VCaP (cell line): ENCODE measurements around the gene MMP23B.
"Not testable (repeated sequence)": the region's sequence is repeated elsewhere in the genome, so short reads cannot be mapped to it uniquely, and the experiment has no call there.

Experiments
- H3K27ac ChIP-seq: fragments of 450-650 bp; 2 replicates; pipeline ENCODE4 v1.5.1; 2017
- CTCF ChIP-seq: fragments of 450-650 bp; conservative IDR thresholded peaks from 2 replicates; pipeline ENCODE4 v1.5.1; 2017; ENCODE audit warnings: mild to moderate bottlenecking, moderate library complexity

The MMP23B gene

GRCh38 chr1:1665815-1666251, 33.9 kb downstream of the MMP23B start:
- no peak overlapping the region for H3K27ac ChIP-seq
- TF ChIP-seq CTCF, result peak; percentile 64

- no peak for TF ChIP-seq CTCF
- no peak overlapping the region for H3K27ac ChIP-seq
Measured at GRCh38 chr1:1666526-1666925, 34.6 kb downstream of the MMP23B start.

GRCh38 chr1:1669468-1670440, 37.8 kb downstream of the MMP23B start:
- H3K27ac ChIP-seq, result no peak overlapping the region
- no peak for TF ChIP-seq CTCF

GRCh38 chr1:1670866-1671265, 38.9 kb downstream of the MMP23B start:
- TF ChIP-seq CTCF, result no peak
- no peak overlapping the region for H3K27ac ChIP-seq

- H3K27ac ChIP-seq, result no peak overlapping the region
Measured at GRCh38 chr1:1671365-1672119, 39.6 kb downstream of the MMP23B start.

GRCh38 chr1:1672181-1672965, 40.4 kb downstream of the MMP23B start:
- no peak for TF ChIP-seq CTCF
- H3K27ac ChIP-seq, result no peak overlapping the region

More at GRCh38 chr1:1671365-1672119, 39.6 kb downstream of the MMP23B start:
- TF ChIP-seq CTCF, result no peak

- H3K27ac ChIP-seq, result not testable (repeated sequence)
Measured at GRCh38 chr1:1674806-1675205, 42.8 kb downstream of the MMP23B start.

- H3K27ac ChIP-seq, result not testable (repeated sequence)
Measured at GRCh38 chr1:1675218-1675617, 43.2 kb downstream of the MMP23B start.

GRCh38 chr1:1676087-1676486, 44.1 kb downstream of the MMP23B start:
- H3K27ac ChIP-seq, result not testable (repeated sequence)
